ENCODE results near the gene TRIM17. TPM values are rescaled to one million over a fixed set of nuclear protein-coding genes. Genes with fewer than 3 reads are reported as not detected.
A peak's percentile ranks its signal among the peaks of the same experiment; 100 is the strongest.

TRIM17 gene
- total RNA-seq, 2 donors from 2014 or later = 8.4 to 19.6 TPM

DNA sequence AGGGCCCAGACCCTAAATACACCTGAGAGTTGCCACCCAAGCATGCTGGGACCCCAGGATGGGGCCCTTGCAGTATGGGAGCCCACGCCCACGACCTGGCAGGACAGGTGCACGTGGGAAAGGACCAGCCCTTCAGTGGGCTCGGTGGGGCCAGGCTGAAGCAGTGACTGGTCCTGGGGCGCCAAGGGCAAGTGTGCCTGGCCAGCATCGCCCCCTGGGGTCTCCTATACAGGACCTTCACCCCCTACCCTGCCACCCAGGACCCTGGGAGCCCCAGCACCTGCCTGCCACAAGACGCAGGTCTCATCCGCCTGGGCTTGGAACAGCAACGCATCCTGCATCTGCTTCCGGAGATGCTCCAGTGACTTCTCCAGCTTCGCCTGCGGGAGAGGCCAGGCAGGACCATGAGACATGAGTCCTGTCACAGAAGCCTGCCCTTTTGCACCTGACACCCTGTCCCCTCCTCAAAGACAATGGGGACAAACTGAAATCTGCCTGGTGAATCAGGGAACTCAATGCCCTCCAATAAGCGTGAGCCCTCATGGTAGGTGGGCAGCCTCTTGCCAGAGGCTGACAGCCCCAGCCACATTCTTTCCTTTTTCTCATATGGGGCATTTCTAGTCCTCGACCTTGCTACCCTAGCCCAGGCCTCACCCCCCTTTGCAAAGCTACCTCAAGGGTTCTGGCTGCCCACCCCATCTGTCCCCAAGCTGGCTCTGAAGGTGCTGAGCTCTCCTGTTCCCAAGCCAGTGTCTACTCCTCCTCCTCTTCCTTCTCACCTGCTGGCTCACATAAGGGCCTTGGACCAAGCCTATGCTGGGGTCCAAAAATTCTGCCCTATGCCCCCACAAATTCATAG is 14.7 kb downstream of the TRIM17 start:
- Mint-ChIP-seq H3K36me3 (ENCODE audit: low read depth) (peaks cover 61% of the 10 kb centered on the region), H3K27me3 (ENCODE audit: insufficient read depth) (no peaks in the 10 kb centered on the region), H3K4me1 (peaks cover 16% of the 10 kb centered on the region), H3K27ac (no peak overlapping the region), H3K4me3 (no peak overlapping the region), H3K9me3 (no peaks in the 10 kb centered on the region)
- Histone ChIP-seq H3K27ac (ENCODE audit: low read depth, low read length) (no peak overlapping the region), H3K9ac (ENCODE audit: extremely low read depth, low read length, poor library complexity, severe bottlenecking) (no peak overlapping the region), H3K9me3 (ENCODE audit: control insufficient read depth, low read length) (no peaks in the 10 kb centered on the region), H3K27me3 (ENCODE audit: control insufficient read depth, insufficient read depth, low read length, poor library complexity, severe bottlenecking) (no peaks in the 10 kb centered on the region), H3K36me3 (ENCODE audit: control insufficient read depth, insufficient read depth, low read length) (peaks cover 33% of the 10 kb centered on the region), H3K4me1 (ENCODE audit: control insufficient read depth, insufficient read depth, low read length) (no peaks in the 10 kb centered on the region), H3K4me3 (ENCODE audit: low read length) (no peak overlapping the region)
- TF ChIP-seq, protein P1, sequence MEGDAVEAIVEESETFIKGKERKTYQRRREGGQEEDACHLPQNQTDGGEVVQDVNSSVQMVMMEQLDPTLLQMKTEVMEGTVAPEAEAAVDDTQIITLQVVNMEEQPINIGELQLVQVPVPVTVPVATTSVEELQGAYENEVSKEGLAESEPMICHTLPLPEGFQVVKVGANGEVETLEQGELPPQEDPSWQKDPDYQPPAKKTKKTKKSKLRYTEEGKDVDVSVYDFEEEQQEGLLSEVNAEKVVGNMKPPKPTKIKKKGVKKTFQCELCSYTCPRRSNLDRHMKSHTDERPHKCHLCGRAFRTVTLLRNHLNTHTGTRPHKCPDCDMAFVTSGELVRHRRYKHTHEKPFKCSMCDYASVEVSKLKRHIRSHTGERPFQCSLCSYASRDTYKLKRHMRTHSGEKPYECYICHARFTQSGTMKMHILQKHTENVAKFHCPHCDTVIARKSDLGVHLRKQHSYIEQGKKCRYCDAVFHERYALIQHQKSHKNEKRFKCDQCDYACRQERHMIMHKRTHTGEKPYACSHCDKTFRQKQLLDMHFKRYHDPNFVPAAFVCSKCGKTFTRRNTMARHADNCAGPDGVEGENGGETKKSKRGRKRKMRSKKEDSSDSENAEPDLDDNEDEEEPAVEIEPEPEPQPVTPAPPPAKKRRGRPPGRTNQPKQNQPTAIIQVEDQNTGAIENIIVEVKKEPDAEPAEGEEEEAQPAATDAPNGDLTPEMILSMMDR (conservative IDR thresholded peaks at IDR 0.05) = no peak
- peak; percentile 29 for DNase-seq
- WGBS, 2 experiments (ENCODE audit: insufficient coverage in 1 of 2, insufficient read length in 1 of 2) = 90 to 96% methylated on average over 11 to 14 of the region's 14 CpGs

DNA sequence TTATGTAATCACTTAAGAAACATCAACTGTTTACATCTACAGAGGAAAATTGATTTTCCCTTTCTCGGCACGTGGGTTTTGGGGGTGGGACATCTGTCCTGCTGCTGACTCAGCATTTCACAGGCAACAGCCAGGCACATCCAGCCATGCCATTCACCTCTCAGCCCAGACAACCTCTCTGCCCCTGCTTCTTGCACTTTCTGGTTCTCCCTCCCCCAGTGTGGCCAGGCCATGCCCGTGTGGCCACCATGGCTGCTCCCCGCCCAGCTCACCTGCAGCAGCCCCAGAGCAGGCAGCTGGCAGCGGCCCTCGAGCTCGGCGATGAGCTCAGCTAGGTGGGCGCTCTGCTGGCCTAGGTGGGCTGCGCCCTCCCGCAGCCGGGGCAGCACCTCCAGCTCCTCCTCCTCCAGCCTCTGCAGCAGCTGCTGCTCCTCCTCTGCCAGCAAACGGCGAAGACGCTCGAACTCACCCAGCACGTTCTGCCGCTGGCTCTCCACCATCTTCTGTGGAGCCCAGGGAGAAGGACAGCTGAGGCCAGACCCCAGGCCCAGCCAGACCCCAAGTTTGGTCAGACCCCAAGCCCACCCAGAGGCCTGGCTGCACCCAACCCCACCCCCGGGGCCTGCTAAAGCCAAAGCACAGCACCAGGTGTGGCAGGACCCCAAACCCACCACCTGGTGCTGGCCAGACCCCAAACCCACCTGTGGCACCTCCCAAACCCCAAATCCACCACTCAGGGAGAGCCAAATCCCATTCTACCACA is 15.8 kb downstream of the TRIM17 start:
- Histone ChIP-seq H3K4me1 (ENCODE audit: control insufficient read depth, insufficient read depth, low read length) (no peaks in the 10 kb centered on the region), H3K27ac (ENCODE audit: low read depth, low read length) (no peak overlapping the region), H3K4me3 (ENCODE audit: low read length) (no peak overlapping the region), H3K9ac (ENCODE audit: extremely low read depth, low read length, poor library complexity, severe bottlenecking) (no peak overlapping the region), H3K36me3 (ENCODE audit: control insufficient read depth, insufficient read depth, low read length) (peaks cover 43% of the 10 kb centered on the region), H3K9me3 (ENCODE audit: control insufficient read depth, low read length) (no peaks in the 10 kb centered on the region), H3K27me3 (ENCODE audit: control insufficient read depth, insufficient read depth, low read length, poor library complexity, severe bottlenecking) (no peaks in the 10 kb centered on the region)
- no peak overlapping the region for H3K4me3 Mint-ChIP-seq
- peaks cover 70% of the 10 kb centered on the region for H3K36me3 Mint-ChIP-seq (ENCODE audit: low read depth)
- 88 to 97% methylated on average over 5 to 19 of the region's 19 CpGs for WGBS, 2 experiments (ENCODE audit: insufficient coverage in 1 of 2, insufficient read length in 1 of 2)
- peak; percentile 37 for DNase-seq
- H3K4me1 Mint-ChIP-seq = peaks cover 16% of the 10 kb centered on the region
- TF ChIP-seq, protein P1 (conservative IDR thresholded peaks at IDR 0.05) = no peak
- no peaks in the 10 kb centered on the region for H3K9me3 Mint-ChIP-seq
- no peak overlapping the region for H3K27ac Mint-ChIP-seq
- H3K27me3 Mint-ChIP-seq (ENCODE audit: insufficient read depth) = no peaks in the 10 kb centered on the region

DNA sequence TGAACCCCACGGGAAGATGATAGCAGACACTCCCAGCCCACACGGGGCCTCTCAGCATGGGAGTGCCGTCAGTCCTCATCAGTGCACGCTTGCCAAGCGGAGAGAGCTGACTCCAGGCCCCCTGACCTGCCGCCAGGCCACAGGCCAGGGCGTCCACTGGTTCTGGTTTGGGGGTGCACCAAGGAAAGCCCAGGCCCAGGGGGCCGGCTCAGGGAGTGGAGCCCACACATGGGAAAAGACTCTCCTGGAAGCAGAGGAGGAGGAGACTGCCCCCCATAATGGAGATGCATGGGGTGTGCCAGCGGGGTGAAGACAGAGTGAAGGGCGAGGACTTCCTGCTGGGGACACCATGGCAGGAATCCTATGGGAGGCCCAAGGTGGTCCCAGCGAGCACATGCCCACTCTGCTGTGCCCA is 16.4 kb downstream of the TRIM17 start:
- Histone ChIP-seq H3K27ac (ENCODE audit: low read depth, low read length) (no peak overlapping the region), H3K4me1 (ENCODE audit: control insufficient read depth, insufficient read depth, low read length) (no peaks in the 10 kb centered on the region), H3K9me3 (ENCODE audit: control insufficient read depth, low read length) (no peaks in the 10 kb centered on the region), H3K4me3 (ENCODE audit: low read length) (no peak overlapping the region), H3K36me3 (ENCODE audit: control insufficient read depth, insufficient read depth, low read length) (peaks cover 47% of the 10 kb centered on the region), H3K9ac (ENCODE audit: extremely low read depth, low read length, poor library complexity, severe bottlenecking) (no peak overlapping the region), H3K27me3 (ENCODE audit: control insufficient read depth, insufficient read depth, low read length, poor library complexity, severe bottlenecking) (no peaks in the 10 kb centered on the region)
- WGBS, 2 experiments (ENCODE audit: insufficient coverage in 1 of 2, insufficient read length in 1 of 2) = 86 to 94% methylated on average over 5 to 11 of the region's 11 CpGs
- no peaks in the 10 kb centered on the region for H3K9me3 Mint-ChIP-seq
- TF ChIP-seq, protein P1 (conservative IDR thresholded peaks at IDR 0.05) = no peak
- peaks cover 76% of the 10 kb centered on the region for H3K36me3 Mint-ChIP-seq (ENCODE audit: low read depth)
- no peaks in the 10 kb centered on the region for H3K27me3 Mint-ChIP-seq (ENCODE audit: insufficient read depth)
- peak; percentile 30 for DNase-seq
- H3K4me1 Mint-ChIP-seq = peaks cover 15% of the 10 kb centered on the region
- no peak overlapping the region for H3K27ac Mint-ChIP-seq
- no peak overlapping the region for H3K4me3 Mint-ChIP-seq
